GM23338 (cell line): ENCODE data around the gene GAL3ST2. TPM values are rescaled to one million over a fixed set of nuclear protein-coding genes. Genes with fewer than 3 reads are reported as not detected.
A peak's percentile ranks its signal among the peaks of the same experiment; 100 is the strongest.
"Not testable (repeated sequence)": the region's sequence is repeated elsewhere in the genome, so short reads cannot be mapped to it uniquely, and the experiment has no call there.

ENCODE experiments used
- ATAC-seq: fragments of 200-7000 bp; cut with Tn5 transposase; 3 replicates; pipeline ENCODE4 v1.9.1; 2020
- DNase-seq: peaks from one replicate; pipeline ENCODE4 v3.0.0-alpha.2; 2015; ENCODE audit warnings: low spot score
- H2AFZ ChIP-seq: fragments of 200-600 bp; sonication (generic); 2 replicates; pipeline ENCODE4 v1.8.0; 2016; ENCODE audit warnings: antibody characterized with exemption, mild to moderate bottlenecking, moderate library complexity
- H3F3A ChIP-seq: fragments of 200-600 bp; sonication (generic); replicated peaks from 2 replicates; pipeline ENCODE4 v1.8.0; 2017; ENCODE audit warnings: antibody characterized with exemption, mixed run types, low read depth
- H3K27ac ChIP-seq: fragments of 200-600 bp; sonication (generic); 2 replicates; pipeline ENCODE4 v1.6.1; 2016; ENCODE audit warnings: low read depth
- H3K27me3 ChIP-seq: fragments of 200-600 bp; sonication (generic); 2 replicates; pipeline ENCODE4 v1.8.0; 2016; ENCODE audit warnings: mild to moderate bottlenecking, mixed run types, moderate library complexity; ENCODE audit not compliant: insufficient read depth
- H3K36me3 ChIP-seq: fragments of 200-600 bp; sonication (generic); 2 replicates; pipeline ENCODE4 v1.8.0; 2016; ENCODE audit warnings: mild to moderate bottlenecking; ENCODE audit not compliant: insufficient read depth
- H3K4me1 ChIP-seq: fragments of 200-600 bp; sonication (generic); 2 replicates; pipeline ENCODE4 v1.8.0; 2016; ENCODE audit warnings: mild to moderate bottlenecking, moderate library complexity; ENCODE audit not compliant: insufficient read depth
- H3K4me2 ChIP-seq: fragments of 200-600 bp; sonication (generic); 2 replicates; pipeline ENCODE4 v1.7.1; 2017; ENCODE audit warnings: mixed run types
- H3K4me3 ChIP-seq: fragments of 200-600 bp; sonication (generic); 2 replicates; pipeline ENCODE4 v1.6.1; 2016; ENCODE audit warnings: mixed run types
- H3K79me2 ChIP-seq: fragments of 200-600 bp; sonication (generic); replicated peaks from 2 replicates; pipeline ENCODE4 v1.8.0; 2017; ENCODE audit warnings: mild to moderate bottlenecking; ENCODE audit not compliant: insufficient read depth
- H3K9me2 ChIP-seq: fragments of 200-600 bp; sonication (generic); 2 replicates; pipeline ENCODE4 v1.8.0; 2017; ENCODE audit not compliant: insufficient read depth
- H4K20me1 ChIP-seq: fragments of 200-600 bp; sonication (generic); replicated peaks from 2 replicates; pipeline ENCODE4 v1.8.0; 2017; ENCODE audit warnings: mild to moderate bottlenecking; ENCODE audit not compliant: insufficient read depth
- H3K27ac Mint-ChIP-seq: 2 replicates; pipeline ENCODE4 v1.8.0; 2020; ENCODE audit warnings: inconsistent platforms, mild to moderate bottlenecking, moderate library complexity, mixed read lengths
- H3K27me3 Mint-ChIP-seq: 3 replicates; pipeline ENCODE4 v1.8.0; 2022; ENCODE audit warnings: low read depth, mild to moderate bottlenecking, moderate library complexity, mixed read lengths, inconsistent platforms; ENCODE audit not compliant: insufficient read depth, poor library complexity
- H3K36me3 Mint-ChIP-seq: 3 replicates; pipeline ENCODE4 v1.8.0; 2021; ENCODE audit warnings: low read depth, mild to moderate bottlenecking, inconsistent platforms, moderate library complexity, mixed read lengths
- H3K4me1 Mint-ChIP-seq: 3 replicates; pipeline ENCODE4 v1.8.0; 2020; ENCODE audit warnings: mild to moderate bottlenecking, inconsistent platforms, mixed read lengths
- H3K4me3 Mint-ChIP-seq: 3 replicates; pipeline ENCODE4 v1.8.0; 2021; ENCODE audit warnings: moderate library complexity, mild to moderate bottlenecking, inconsistent platforms, mixed read lengths
- H3K9me3 Mint-ChIP-seq: 3 replicates; pipeline ENCODE4 v1.8.0; 2020; ENCODE audit warnings: moderate library complexity, mild to moderate bottlenecking, inconsistent platforms, mixed read lengths
- EZH2 ChIP-seq: fragments of 200-600 bp; sonication (generic); IDR thresholded peaks from one replicate; pipeline ENCODE4 v1.8.0; 2017; ENCODE audit warnings: antibody characterized with exemption, mild to moderate bottlenecking, low read depth; ENCODE audit not compliant: unreplicated experiment
- POLR2AphosphoS5 ChIP-seq: IDR thresholded peaks from 2 replicates; pipeline ENCODE4 v1.6.1; 2016; ENCODE audit warnings: antibody characterized with exemption, low read depth
- STAT1 ChIP-seq: IDR thresholded peaks from one replicate; pipeline ENCODE4 v1.6.1; 2016; ENCODE audit warnings: antibody characterized with exemption; ENCODE audit not compliant: unreplicated experiment
- polyA plus RNA-seq: library from polyadenylated mRNA; unstranded; fragments of >200 nt; fragmentation: Nextera tagmentation; extraction: Ambion mirVana; gene quantifications from 2 replicates; pipeline ENCODE4 v1.2.1, GENCODE V29; 2016
- total RNA-seq: library from RNA; depleted of rRNA; stranded (reverse); fragments of >200 nt; shearing (Covaris generic); gene quantifications from 2 replicates; pipeline ENCODE4 v1.2.3, GENCODE V29; 2014
- TF ChIP-seq, protein P1 (sequence below): IDR thresholded peaks from 2 replicates; pipeline ENCODE4 v1.6.1; 2016; ENCODE audit warnings: antibody characterized with exemption

The GAL3ST2 gene
- total and polyA plus RNA-seq, 2 experiments from 2014 or later: 0.19 to 0.24 TPM

DNA sequence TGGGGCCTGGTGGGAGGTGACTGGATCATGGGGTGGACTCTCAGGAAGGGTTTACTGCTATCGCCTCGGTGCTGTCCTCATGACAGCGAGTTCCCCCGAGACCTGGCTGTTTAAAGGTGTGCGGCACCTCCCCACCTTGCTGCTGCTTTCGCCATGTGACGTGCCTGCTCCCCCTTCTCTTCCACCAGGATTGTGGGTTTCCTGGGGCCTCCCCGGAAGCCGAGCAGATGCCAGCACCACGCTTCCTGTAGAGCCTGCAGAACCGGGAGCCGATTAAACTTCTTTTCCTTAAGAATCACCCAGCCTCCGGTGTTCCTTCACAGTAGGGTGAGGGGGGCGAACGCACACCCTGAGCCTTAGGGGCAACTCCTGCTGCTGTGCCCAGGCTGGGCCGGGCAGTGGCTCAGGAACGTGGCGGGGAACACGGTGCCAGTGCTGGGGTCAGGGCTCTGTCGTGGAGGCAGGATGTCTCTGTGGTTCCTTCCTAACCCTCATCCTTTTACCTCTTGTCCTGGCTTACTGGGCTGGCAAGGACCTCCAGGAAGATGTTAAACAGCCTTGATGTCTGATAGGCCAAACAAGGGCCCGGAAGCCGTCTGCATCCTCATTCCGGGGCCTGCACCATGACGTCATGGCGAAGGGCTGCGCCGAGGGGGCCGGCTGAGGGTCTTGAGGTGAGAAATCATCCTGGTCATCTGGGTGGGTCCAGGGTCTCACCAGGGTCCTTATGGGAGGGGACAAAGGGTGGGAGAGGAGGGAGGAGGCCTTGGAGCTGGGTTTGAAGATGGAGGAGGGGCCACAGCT, 45.0 kb downstream of the GAL3ST2 start:
- Histone ChIP-seq H3K79me2 (no peaks in the 10 kb centered on the region), H3F3A (peaks cover 18% of the 10 kb centered on the region), H4K20me1 (no peaks in the 10 kb centered on the region), H3K4me3 (no peak overlapping the region), H3K9me2 (no peaks in the 10 kb centered on the region), H3K4me2 (no peak overlapping the region), H3K4me1 (no peaks in the 10 kb centered on the region; the same call in 1 of the 2 replicates), H2AFZ (peak overlapping the region; percentile 85), H3K36me3 (no peaks in the 10 kb centered on the region), H3K27me3 (no peaks in the 10 kb centered on the region), H3K27ac (no peak overlapping the region)
- no peak overlapping the region for H3K4me3 Mint-ChIP-seq
- DNase-seq: no peak
- peaks cover 34% of the 10 kb centered on the region for H3K27me3 Mint-ChIP-seq
- peak; percentile 49; the same call in 2 of the 3 replicates for ATAC-seq
- no peak overlapping the region for H3K27ac Mint-ChIP-seq
- peaks cover 17% of the 10 kb centered on the region for H3K4me1 Mint-ChIP-seq
- H3K36me3 Mint-ChIP-seq: peaks cover 13% of the 10 kb centered on the region
- no peak for TF ChIP-seq EZH2
- TF ChIP-seq STAT1: no peak
- TF ChIP-seq POLR2AphosphoS5: no peak
- H3K9me3 Mint-ChIP-seq: peaks cover 26% of the 10 kb centered on the region

DNA sequence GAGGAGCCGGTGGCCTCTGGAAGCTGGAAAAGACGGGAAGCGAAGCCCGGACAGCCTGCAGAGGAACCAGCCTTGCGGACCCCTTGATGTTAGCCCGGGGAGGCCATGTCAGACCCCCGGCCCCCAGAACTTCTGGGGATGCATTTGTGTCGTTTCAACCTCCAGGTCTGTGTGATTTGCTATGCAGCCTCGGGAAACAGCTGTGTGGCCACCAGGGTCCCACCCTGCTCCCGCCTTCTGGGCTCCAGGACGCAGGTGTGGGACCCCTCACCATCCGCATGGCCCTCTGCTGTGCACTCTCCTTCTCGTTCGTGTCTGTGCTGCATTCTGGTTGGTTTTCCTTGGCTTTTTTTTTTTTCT, 45.6 kb downstream of the GAL3ST2 start:
- no peaks in the 10 kb centered on the region for H3K27me3 ChIP-seq
- no peak overlapping the region for H3K27ac Mint-ChIP-seq
- H3K4me3 ChIP-seq: no peak overlapping the region
- no peak for ATAC-seq
- no peaks in the 10 kb centered on the region for H3K79me2 ChIP-seq
- H3K4me1 ChIP-seq: no peaks in the 10 kb centered on the region; the same call in 1 of the 2 replicates
- H4K20me1 ChIP-seq: no peaks in the 10 kb centered on the region
- H3K9me2 ChIP-seq: no peaks in the 10 kb centered on the region
- H3K36me3 ChIP-seq: no peaks in the 10 kb centered on the region
- H3K9me3 Mint-ChIP-seq: peaks cover 31% of the 10 kb centered on the region
- peaks cover 17% of the 10 kb centered on the region for H3K4me1 Mint-ChIP-seq
- TF ChIP-seq POLR2AphosphoS5 (no peak), EZH2 (no peak)
- TF ChIP-seq, protein P1, sequence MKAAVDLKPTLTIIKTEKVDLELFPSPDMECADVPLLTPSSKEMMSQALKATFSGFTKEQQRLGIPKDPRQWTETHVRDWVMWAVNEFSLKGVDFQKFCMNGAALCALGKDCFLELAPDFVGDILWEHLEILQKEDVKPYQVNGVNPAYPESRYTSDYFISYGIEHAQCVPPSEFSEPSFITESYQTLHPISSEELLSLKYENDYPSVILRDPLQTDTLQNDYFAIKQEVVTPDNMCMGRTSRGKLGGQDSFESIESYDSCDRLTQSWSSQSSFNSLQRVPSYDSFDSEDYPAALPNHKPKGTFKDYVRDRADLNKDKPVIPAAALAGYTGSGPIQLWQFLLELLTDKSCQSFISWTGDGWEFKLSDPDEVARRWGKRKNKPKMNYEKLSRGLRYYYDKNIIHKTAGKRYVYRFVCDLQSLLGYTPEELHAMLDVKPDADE: no peak
- DNase-seq: no peak
- no peak overlapping the region for H3K4me3 Mint-ChIP-seq
- peaks cover 34% of the 10 kb centered on the region for H3K27me3 Mint-ChIP-seq
- no peak overlapping the region for H3K27ac ChIP-seq
- H3K4me2 ChIP-seq: no peak overlapping the region
- H3K36me3 Mint-ChIP-seq: peaks cover 13% of the 10 kb centered on the region
- H3F3A ChIP-seq: peaks cover 18% of the 10 kb centered on the region
- no peak overlapping the region for H2AFZ ChIP-seq

DNA sequence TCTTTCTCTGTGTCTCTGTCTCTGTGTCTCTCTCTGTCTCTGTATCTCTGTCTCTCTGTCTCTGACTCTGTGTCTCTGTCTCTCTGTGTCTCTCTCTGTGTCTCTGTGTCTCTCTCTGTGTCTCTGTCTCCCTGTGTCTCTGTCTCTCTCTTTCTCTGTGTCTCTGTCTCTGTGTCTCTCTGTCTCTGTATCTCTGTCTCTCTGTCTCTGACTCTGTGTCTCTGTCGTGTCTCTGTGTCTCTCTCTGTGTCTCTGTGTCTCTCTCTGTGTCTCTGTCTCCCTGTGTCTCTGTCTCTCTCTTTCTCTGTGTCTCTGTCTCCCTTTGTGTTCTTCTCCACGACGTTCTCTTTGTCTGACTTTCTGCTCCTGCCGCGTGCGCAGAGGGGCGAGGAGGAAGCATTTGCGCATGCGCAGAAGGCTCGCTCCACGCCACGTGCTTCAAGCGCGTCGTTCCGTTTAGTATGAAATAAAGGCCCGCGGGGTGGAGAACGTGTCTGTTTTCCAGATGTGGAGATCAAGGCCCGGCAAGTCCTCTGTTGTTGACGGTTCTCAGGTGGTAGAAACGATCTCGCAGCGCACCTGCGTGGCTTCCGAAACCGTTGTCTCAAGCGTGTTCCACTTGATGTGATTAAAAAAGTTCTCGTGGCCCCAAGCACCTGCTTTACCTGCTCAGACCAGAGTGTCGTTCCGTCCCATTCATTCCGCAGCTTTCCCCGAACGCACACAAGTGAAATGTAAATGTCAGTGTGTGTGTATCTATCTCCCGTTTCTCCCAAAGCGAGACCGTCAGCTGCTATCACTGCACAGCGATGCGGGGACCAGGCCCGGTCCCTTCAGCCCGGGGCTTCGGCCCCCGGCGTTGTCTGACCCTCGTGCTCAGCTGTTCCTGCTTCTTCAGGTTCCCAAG, 47.2 kb downstream of the GAL3ST2 start:
- Mint-ChIP-seq H3K36me3 (peaks cover 13% of the 10 kb centered on the region), H3K4me1 (peaks cover 17% of the 10 kb centered on the region), H3K27me3 (peaks cover 31% of the 10 kb centered on the region), H3K9me3 (peaks cover 40% of the 10 kb centered on the region), H3K4me3 (peak overlapping the region; percentile 38; the same call in 2 of the 3 replicates)
- not testable (repeated sequence) for H2AFZ ChIP-seq, ATAC-seq, H3K79me2 ChIP-seq, H3K4me2 ChIP-seq, H3K27me3 ChIP-seq, DNase-seq, H3K27ac Mint-ChIP-seq, H3K27ac ChIP-seq, H3K9me2 ChIP-seq, H3K36me3 ChIP-seq, H3K4me1 ChIP-seq, H4K20me1 ChIP-seq, H3K4me3 ChIP-seq
- peaks cover 18% of the 10 kb centered on the region for H3F3A ChIP-seq
